BLaER1 treated with 17β-estradiol and CSF1 and Interleukin-3, amounts not matched to agents 10 nM and 100 nM (cell line): ENCODE data around the gene BRD9.
A peak's percentile ranks its signal among the peaks of the same experiment; 100 is the strongest.

ENCODE experiments used
- H3K27ac ChIP-seq, 11 experiments: shearing (Covaris generic); formaldehyde crosslinking; 2 replicates each; pipeline ENCODE4 v1.8.1; 2022
- H3K27me3 ChIP-seq, 11 experiments: shearing (Covaris generic); formaldehyde crosslinking; 2 replicates each; pipeline ENCODE4 v1.8.1; 2022
- H3K36me3 ChIP-seq, 11 experiments: shearing (Covaris generic); formaldehyde crosslinking; 2 replicates each; pipeline ENCODE4 v1.8.1; 2022
- H3K4me1 ChIP-seq, 10 experiments: shearing (Covaris generic); formaldehyde crosslinking; 2 replicates each; pipeline ENCODE4 v1.8.1; 2022
- H3K4me2 ChIP-seq, 11 experiments: shearing (Covaris generic); formaldehyde crosslinking; 2 replicates each; pipeline ENCODE4 v1.8.1; 2022
- H3K4me3 ChIP-seq, 10 experiments: shearing (Covaris generic); formaldehyde crosslinking; 2 replicates each; pipeline ENCODE4 v1.8.1; 2022
- H3K9ac ChIP-seq, 11 experiments: shearing (Covaris generic); formaldehyde crosslinking; 2 replicates each; pipeline ENCODE4 v1.8.1; 2022
- H3K9me3 ChIP-seq, 11 experiments: shearing (Covaris generic); formaldehyde crosslinking; replicated peaks in 1 of 11; 2 replicates each; pipeline ENCODE4 v1.8.1; 2022
- H4K20me1 ChIP-seq, 11 experiments: shearing (Covaris generic); formaldehyde crosslinking; 2 replicates each; pipeline ENCODE4 v1.8.1; 2022
- Cebpa-rat ChIP-seq, 11 experiments: shearing (Covaris generic); IDR thresholded peaks; 2 replicates each; pipeline ENCODE4 v1.8.1; 2022

Gene BRD9

DNA sequence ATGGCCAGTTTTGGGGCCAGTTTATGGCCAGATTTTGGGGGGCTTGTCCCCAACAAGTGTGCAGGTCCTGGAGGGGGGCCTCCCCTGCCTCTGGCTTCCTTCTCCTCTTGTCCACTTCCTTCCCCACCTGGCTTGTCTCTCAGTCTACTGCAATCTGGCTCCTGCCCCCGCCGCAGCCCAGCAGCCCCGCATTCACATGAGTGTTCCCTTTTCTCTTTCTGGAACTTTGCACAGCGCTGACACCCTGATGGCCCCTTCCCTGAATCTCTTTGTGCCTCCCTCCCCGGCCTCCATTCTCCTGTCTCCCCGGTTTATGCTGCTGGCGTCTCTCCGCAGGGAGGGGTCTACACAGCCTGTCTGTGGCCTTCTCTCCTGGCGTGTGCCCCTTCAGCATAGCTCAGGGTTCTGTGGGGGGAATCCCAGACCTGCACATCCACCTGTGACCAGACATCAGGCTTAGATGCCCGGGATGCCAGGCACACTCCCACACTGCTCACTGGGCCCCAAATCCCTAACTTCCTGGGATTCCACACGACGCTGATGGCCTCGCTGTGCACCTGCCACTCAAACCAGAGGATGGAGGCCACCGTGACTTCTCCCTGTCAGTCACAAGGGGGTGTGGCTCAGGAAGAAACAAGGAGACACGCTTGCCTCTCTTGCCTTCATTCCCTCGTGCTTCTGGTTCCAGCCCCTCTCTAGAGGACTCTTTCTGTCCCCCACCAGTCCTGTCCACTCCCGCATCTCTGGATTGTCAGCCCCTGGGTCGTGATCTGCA, 17.6 kb upstream of the BRD9 start:
- peak overlapping the region in 4 of 11 experiments; percentile 19 to 35 (median 33); a peak in 4 of 22 replicates for H3K9ac ChIP-seq
- peak overlapping the region in 6 of 11 experiments; percentile 5 to 55 (median 28); a peak in 6 of 22 replicates for H3K4me2 ChIP-seq

GRCh38 chr5:909086-909485, 16.5 kb upstream of the BRD9 start:
- Histone ChIP-seq H3K9ac (no peak overlapping the region), H4K20me1 (peaks cover 0 to 33% (median 0%) of the 10 kb centered on the region in 11 experiments; a peak in 6 of 22 replicates), H3K9me3 (no peaks in the 10 kb centered on the region), H3K36me3 (peaks cover 18 to 98% (median 85%) of the 10 kb centered on the region in 11 experiments; a peak in 21 of 22 replicates), H3K4me3 (no peak overlapping the region), H3K27me3 (no peaks in the 10 kb centered on the region), H3K4me2 (no peak overlapping the region), H3K4me1 (peaks cover 0 to 22% (median 17%) of the 10 kb centered on the region in 10 experiments; a peak in 15 of 20 replicates), H3K27ac (no peak overlapping the region)
- TF ChIP-seq Cebpa-rat (IDR thresholded peaks at IDR 0.05) = no peak

More for the DNA sequence above, 17.6 kb upstream of the BRD9 start:
- peaks cover 20 to 98% (median 85%) of the 10 kb centered on the region in 11 experiments; a peak in 21 of 22 replicates for H3K36me3 ChIP-seq
- TF ChIP-seq Cebpa-rat (IDR thresholded peaks at IDR 0.05) = no peak
- H3K27me3 ChIP-seq = no peaks in the 10 kb centered on the region
- H3K9me3 ChIP-seq = no peaks in the 10 kb centered on the region
- H4K20me1 ChIP-seq = peaks cover 0 to 36% (median 0%) of the 10 kb centered on the region in 11 experiments; a peak in 6 of 22 replicates
- peaks cover 0 to 20% (median 14%) of the 10 kb centered on the region in 10 experiments; a peak in 15 of 20 replicates for H3K4me1 ChIP-seq
- H3K27ac ChIP-seq = no peak overlapping the region
- no peak overlapping the region for H3K4me3 ChIP-seq

DNA sequence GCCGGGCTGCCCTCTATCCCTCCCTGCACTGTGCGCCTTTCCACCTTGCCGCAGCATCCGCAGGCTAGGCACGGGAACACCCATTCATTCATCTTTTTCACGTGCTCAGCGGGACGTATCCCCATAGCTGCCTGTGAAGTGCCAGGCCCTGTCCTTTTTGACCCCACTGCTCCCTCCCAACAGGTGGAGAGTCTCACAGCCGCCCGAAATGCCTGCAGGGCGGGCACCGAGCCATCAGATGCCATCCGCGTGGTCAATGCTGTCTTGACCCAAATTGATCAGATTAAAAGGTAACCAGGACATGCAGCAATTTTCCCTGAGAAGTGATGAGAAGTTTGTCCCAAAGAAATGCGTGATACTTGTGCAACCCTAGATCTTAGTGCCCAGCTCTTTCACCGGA, 15.6 kb upstream of the BRD9 start:
- Histone ChIP-seq H3K9ac (no peak overlapping the region), H3K27me3 (no peaks in the 10 kb centered on the region), H3K36me3 (peaks cover 18 to 97% (median 83%) of the 10 kb centered on the region in 11 experiments; a peak in 21 of 22 replicates), H3K4me2 (no peak overlapping the region), H3K9me3 (no peaks in the 10 kb centered on the region), H3K27ac (no peak overlapping the region), H3K4me3 (no peak overlapping the region), H4K20me1 (peaks cover 0 to 29% (median 4%) of the 10 kb centered on the region in 11 experiments; a peak in 8 of 22 replicates), H3K4me1 (peaks cover 0 to 22% (median 17%) of the 10 kb centered on the region in 10 experiments; a peak in 15 of 20 replicates)
- TF ChIP-seq Cebpa-rat (IDR thresholded peaks at IDR 0.05) = no peak

GRCh38 chr5:907366-907910, 14.8 kb upstream of the BRD9 start:
- Histone ChIP-seq H3K27ac (no peak overlapping the region), H3K9ac (no peak overlapping the region), H3K9me3 (no peaks in the 10 kb centered on the region), H3K4me3 (no peak overlapping the region), H3K27me3 (no peaks in the 10 kb centered on the region), H4K20me1 (peaks cover 0 to 22% (median 0%) of the 10 kb centered on the region in 11 experiments; a peak in 7 of 22 replicates), H3K4me1 (peaks cover 0 to 22% (median 17%) of the 10 kb centered on the region in 10 experiments; a peak in 15 of 20 replicates), H3K4me2 (no peak overlapping the region), H3K36me3 (peaks cover 18 to 94% (median 78%) of the 10 kb centered on the region in 11 experiments; a peak in 21 of 22 replicates)
- TF ChIP-seq Cebpa-rat (IDR thresholded peaks at IDR 0.05) = no peak

GRCh38 chr5:905139-905642, 12.6 kb upstream of the BRD9 start:
- H3K27me3 ChIP-seq = no peaks in the 10 kb centered on the region
- no peaks in the 10 kb centered on the region for H3K9me3 ChIP-seq
- peak overlapping the region in 9 of 11 experiments; percentile 3 to 39 (median 13); a peak in 10 of 22 replicates for H3K4me2 ChIP-seq
- H3K9ac ChIP-seq = peak overlapping the region in 4 of 11 experiments; percentile 4 to 18 (median 12); a peak in 3 of 22 replicates
- H4K20me1 ChIP-seq = peaks cover 0 to 18% (median 5%) of the 10 kb centered on the region in 11 experiments; a peak in 9 of 22 replicates
- no peak overlapping the region for H3K4me3 ChIP-seq
- H3K36me3 ChIP-seq = peaks cover 18 to 97% (median 91%) of the 10 kb centered on the region in 11 experiments; a peak in 21 of 22 replicates
- no peak for TF ChIP-seq Cebpa-rat (IDR thresholded peaks at IDR 0.05)
- H3K4me1 ChIP-seq = peaks cover 0 to 13% (median 10%) of the 10 kb centered on the region in 10 experiments; a peak in 14 of 20 replicates
- no peak overlapping the region for H3K27ac ChIP-seq

- no peaks in the 10 kb centered on the region for H3K27me3 ChIP-seq
- H3K4me2 ChIP-seq = no peak overlapping the region
- no peaks in the 10 kb centered on the region for H3K9me3 ChIP-seq
- peak overlapping the region in 1 of 11 experiments; percentile 14; a peak in 1 of 22 replicates for H3K9ac ChIP-seq
- TF ChIP-seq Cebpa-rat (IDR thresholded peaks at IDR 0.05) = no peak
- H3K36me3 ChIP-seq = peaks cover 18 to 88% (median 79%) of the 10 kb centered on the region in 11 experiments; a peak in 21 of 22 replicates
- H3K27ac ChIP-seq = no peak overlapping the region
- H3K4me3 ChIP-seq = no peak overlapping the region
- H4K20me1 ChIP-seq = peaks cover 0 to 21% (median 4%) of the 10 kb centered on the region in 11 experiments; a peak in 8 of 22 replicates
- peaks cover 0 to 11% (median 9%) of the 10 kb centered on the region in 10 experiments; a peak in 13 of 20 replicates for H3K4me1 ChIP-seq
Observed at GRCh38 chr5:903756-904096, 11.1 kb upstream of the BRD9 start.

GRCh38 chr5:902129-902916, 9.7 kb upstream of the BRD9 start:
- no peak overlapping the region for H3K4me2 ChIP-seq
- peaks cover 7 to 74% (median 65%) of the 10 kb centered on the region in 11 experiments; a peak in 21 of 22 replicates for H3K36me3 ChIP-seq
- TF ChIP-seq Cebpa-rat (IDR thresholded peaks at IDR 0.05) = no peak
- H3K4me3 ChIP-seq = no peak overlapping the region
- H3K9ac ChIP-seq = no peak overlapping the region; a peak in 1 of 22 replicates
- peaks cover 0 to 11% (median 9%) of the 10 kb centered on the region in 10 experiments; a peak in 13 of 20 replicates for H3K4me1 ChIP-seq
- no peak overlapping the region for H3K27ac ChIP-seq
- H4K20me1 ChIP-seq = peaks cover 0 to 21% (median 4%) of the 10 kb centered on the region in 11 experiments; a peak in 8 of 22 replicates
- H3K9me3 ChIP-seq = no peaks in the 10 kb centered on the region
- H3K27me3 ChIP-seq = no peaks in the 10 kb centered on the region

DNA sequence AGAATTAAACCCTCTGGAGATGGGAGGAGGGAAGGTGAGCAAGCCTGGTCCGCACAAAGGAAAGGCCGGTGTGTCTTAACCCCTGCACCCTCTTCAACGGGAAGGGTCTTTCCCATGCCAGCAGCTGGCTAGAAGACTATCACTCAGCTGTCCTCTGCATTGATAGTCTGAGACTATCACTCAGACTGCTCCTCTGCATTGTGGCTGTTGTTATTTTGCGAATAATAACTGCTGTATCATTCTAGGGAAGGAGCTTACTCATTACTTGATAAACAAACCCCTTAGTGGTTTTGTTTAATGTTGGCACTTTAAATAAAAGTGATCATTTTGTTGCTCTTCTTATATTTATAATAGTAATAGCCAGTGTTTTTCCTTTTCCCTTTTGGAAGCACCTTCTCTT, 8.2 kb upstream of the BRD9 start:
- H3K9ac ChIP-seq = peak overlapping the region in 1 of 11 experiments; percentile 16; a peak in 1 of 22 replicates
- no peak overlapping the region for H3K4me2 ChIP-seq
- peaks cover 4 to 72% (median 64%) of the 10 kb centered on the region in 11 experiments; a peak in 21 of 22 replicates for H3K36me3 ChIP-seq
- no peak overlapping the region for H3K4me3 ChIP-seq
- H3K27ac ChIP-seq = no peak overlapping the region
- peaks cover 0 to 9% (median 8%) of the 10 kb centered on the region in 10 experiments; a peak in 13 of 20 replicates for H3K4me1 ChIP-seq
- no peaks in the 10 kb centered on the region for H3K9me3 ChIP-seq
- no peaks in the 10 kb centered on the region for H3K27me3 ChIP-seq
- TF ChIP-seq Cebpa-rat (IDR thresholded peaks at IDR 0.05) = no peak
- H4K20me1 ChIP-seq = peaks cover 0 to 21% (median 4%) of the 10 kb centered on the region in 11 experiments; a peak in 8 of 22 replicates
